HG03432 (cell line): ENCODE results near the gene DCAF8.

Experiments used
- ATAC-seq: cut with Tn5 transposase; IDR thresholded peaks from one replicate; pipeline ENCODE4 v1.9.1; 2021; ENCODE audit warnings: mild to moderate bottlenecking, moderate library complexity; ENCODE audit not compliant: unreplicated experiment

Gene DCAF8

DNA sequence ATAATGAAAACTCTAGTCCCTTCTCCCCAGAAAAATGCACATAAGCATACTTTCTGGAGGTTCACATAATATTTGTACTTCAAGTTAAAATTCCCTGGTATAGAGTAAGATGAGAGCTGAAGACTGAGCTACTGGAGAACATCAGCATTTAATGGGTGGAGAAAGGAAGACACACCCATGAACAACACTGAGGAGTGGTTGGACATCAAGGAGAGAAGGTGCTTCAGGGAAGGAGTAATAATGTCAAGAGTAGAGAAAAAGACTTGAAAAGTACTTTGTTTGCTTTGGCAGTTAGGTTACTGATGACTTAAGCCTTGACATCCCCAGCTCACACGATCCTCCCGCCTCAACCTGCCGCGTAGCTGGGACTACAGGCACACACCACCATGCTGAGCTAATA is 35.3 kb downstream of the DCAF8 start:
- no peak for ATAC-seq

GRCh38 chr1:160226623-160227022 is 35.7 kb downstream of the DCAF8 start:
- no peak for ATAC-seq

DNA sequence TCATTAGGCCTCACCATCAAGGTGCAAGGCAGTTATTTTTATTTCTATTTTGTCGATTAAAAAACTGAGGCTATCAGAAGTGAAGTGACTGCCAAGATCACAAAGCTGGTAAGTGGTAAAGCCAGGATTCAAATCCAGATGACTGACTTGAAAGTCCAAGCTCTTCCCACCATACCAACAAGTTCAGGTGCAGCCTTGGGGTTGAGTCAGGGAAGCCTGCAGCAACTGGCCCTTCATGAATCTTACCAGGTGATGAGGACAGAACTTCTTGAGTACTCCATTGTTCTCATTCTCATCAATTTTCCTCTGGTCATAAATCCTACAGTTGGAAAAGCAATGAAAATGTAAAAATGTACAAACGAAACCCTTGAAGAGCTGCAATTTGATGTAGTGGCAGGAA is 37.0 kb downstream of the DCAF8 start:
- no peak for ATAC-seq

DNA sequence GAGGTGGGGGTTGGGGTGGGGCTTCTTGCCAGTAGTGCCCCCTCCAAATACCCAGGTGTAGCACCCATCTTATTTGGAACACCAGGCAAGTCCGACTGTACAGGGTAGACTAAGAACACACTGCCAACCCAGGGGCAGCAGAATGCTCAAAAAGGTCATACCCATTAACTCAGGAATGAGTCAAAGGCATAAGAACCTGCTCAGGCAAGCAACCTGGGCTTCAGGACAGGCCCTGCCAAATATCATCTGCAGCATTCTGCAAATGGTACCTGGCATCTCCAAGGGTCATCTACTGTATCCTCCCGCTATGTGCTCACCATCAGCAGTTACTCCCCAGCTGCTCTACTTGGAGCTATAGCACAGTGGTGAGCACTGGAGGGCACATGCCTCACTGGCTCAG is 37.7 kb downstream of the DCAF8 start:
- no peak for ATAC-seq

- ATAC-seq = no peak
These were observed 39.8 kb downstream of the DCAF8 start for GRCh38 chr1:160222546-160222945.

DNA sequence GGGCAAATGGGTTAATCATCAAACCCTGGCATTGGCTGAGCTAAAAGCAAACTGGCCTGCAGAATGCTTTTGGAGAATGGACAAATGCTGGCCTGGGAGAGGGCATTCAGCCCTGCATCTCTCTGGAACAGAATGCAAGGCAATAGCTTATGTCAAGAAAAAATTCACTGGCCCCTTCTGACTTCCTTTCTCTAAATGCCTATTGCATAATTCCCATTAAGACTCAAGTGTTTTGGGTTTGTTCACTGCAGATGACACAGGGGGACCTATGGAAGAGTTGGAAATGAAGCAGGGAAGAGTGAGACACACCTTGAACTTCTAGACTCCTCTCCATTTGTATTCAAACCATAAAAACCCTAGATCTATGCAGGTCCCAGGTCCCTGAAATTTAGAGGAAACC is 41.3 kb downstream of the DCAF8 start:
- ATAC-seq = no peak

- ATAC-seq = no peak
These were observed 42.0 kb downstream of the DCAF8 start for GRCh38 chr1:160220301-160220700.

- ATAC-seq = no peak
These were observed 43.1 kb downstream of the DCAF8 start for GRCh38 chr1:160219062-160219929.

- no peak for ATAC-seq
These were observed 44.8 kb downstream of the DCAF8 start for GRCh38 chr1:160217481-160218051.

DNA sequence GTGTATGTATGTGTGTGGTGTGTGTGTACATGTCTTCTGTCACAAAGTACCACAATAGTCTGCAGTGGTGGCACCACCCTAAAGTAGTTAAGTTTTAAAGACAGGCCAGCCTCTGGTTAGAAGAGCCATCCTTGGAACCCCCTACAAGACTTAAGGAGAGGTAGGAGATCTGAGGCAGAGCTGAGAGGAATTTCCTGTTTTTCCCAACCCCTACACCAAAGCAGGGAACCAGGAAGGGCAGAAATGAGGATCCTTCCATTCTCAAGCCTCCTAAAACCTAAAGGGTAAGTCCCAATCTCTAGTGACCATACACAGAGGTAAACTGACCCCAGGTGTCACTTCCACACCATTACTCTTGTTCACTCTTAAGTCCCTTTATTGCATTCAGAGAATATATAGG is 46.0 kb downstream of the DCAF8 start:
- ATAC-seq = no peak

GRCh38 chr1:160214481-160215140 is 47.7 kb downstream of the DCAF8 start:
- ATAC-seq = no peak

- no peak for ATAC-seq
These were observed 51.1 kb downstream of the DCAF8 start for GRCh38 chr1:160211046-160211790.

DNA sequence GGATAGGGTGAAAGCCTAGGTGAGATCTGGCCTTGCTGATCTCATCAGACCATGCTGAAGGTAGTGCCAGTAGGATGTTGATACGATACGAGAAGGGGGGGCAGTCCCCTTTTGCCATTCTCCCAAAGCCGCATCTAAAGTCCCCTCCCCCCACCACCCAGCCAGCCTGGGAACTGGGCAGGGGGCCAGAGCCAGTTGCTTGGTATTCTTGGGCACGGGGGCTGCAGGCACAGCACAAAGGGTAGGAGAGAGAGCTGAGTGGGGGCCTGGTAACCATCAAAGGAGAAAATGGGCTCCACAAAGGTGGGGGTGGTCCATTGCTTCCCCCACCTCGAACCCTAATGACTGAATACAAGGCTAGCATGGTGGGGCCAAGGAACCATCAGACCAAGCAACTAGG is 51.8 kb downstream of the DCAF8 start:
- ATAC-seq = no peak

DNA sequence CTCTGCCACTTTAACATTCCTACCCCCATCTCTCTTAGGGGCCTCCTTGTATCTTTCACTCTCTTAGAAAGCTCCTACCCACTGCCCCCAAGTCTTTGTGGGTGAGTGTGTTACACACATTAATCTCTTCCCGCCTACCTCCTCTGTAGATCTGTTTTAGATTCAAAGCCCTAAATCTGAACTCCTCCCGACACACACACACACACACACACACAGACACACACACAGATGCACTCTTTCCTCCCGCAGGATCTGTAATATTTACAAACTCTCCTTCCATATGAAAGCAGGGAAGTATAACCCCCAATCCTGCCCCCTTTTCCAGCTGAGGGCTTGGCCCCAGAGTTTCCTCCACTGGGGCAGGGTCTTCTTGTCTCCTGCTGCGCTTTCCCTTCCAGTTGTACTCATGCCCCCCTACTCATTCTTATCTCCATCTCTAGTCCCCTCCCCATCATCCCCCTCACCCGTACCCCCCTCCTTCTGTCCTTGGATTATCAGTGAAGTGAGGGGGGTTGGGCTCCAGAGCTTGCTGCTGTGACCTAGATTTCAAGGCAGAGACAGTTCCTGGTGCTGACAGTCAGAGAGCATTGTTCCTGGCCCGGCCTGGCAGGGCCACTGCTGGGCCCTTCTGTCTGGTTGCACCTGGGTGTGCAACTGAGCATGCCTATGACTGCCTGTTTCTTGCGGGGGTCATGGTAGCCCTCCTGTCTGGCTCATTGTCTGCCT is 52.9 kb downstream of the DCAF8 start:
- no peak for ATAC-seq

GRCh38 chr1:160208557-160209320 is 53.6 kb downstream of the DCAF8 start:
- no peak for ATAC-seq

DNA sequence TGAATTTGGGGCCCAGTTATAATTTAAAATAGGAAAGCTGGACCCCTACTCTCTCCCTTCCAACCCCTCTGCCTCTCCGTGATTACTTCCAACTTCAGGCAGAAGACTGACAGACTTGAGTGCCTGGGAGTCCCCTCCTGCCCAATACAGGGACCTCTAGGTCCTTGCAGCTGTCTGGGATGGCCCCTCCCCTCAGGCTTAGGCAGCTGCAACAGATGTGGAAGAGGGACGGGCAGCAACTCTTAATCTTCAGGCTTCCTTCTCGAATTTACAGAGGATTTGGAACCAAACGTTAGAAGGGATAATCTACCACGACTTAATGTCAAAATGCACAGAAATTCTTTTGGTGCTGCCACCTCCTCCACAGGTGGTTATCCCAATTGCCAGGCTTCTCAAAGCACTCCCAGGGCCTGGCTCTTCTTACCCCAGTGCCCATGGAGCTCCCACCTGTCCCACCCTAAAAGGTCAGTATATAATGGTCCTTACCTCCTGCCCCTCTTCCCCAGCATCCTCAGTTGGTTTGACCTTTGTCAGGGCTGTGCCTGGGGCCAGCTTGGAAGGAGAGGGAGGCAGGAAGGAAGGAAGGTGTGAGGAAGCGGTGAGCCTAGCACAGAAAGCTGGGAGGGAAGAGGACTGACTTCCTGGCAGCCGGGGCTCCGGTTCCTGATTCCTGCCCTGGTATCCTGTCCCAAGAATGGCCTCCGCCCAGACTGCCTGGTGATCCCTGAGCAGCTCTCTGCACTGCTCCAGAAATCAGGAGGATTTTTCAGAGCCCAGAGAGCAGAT is 54.4 kb downstream of the DCAF8 start:
- ATAC-seq = no peak

DNA sequence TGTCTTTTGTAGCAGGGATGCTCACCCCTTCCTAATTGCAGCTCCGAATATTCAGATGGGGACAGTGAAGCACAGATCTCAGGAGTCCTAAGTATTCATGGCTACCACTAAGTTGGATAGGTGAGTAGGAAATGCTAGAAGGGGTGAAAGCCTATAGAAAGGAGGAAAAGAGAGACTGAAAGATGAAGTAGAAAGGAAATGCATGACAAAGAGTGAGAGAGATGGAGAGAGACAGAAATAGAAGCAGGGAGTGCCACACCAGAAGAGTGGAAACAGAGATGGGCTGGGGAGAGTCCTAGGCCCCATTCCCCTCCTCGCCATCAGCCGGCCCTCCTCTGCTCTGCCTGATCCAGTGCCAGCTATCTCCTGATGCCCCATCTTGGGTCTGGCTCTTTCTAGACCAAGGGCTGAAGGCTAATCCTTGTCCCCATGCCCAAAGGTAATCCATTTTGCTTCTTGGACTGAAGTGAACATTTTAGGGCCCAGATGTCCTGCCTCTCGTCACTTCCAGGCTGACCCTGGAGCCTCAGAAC is 55.2 kb downstream of the DCAF8 start:
- no peak for ATAC-seq

GRCh38 chr1:160206421-160207117 is 55.8 kb downstream of the DCAF8 start:
- no peak for ATAC-seq
